Tibial artery (tissue), 4 donors: ENCODE data around the gene CCDC117.

Source experiments
- DNase-seq, 2 donors: peaks; one replicate each; pipeline ENCODE4 v3.0.0-alpha.2; 2019
- H3K27ac ChIP-seq, 2 donors: fragments of 200-600 bp; sonication (generic) in 1 of 2; 1 replicate in 1 of 2; 2 replicates in 1 of 2; pipeline ENCODE4 v1.5.1; 2018 to 2019; ENCODE audit warnings: mild to moderate bottlenecking in 1 of 2
- H3K27me3 ChIP-seq, 2 donors: fragments of 200-600 bp; sonication (generic) in 1 of 2; one replicate each; pipeline versions ENCODE4 v1.5.1 to v1.6.0; 2016 to 2019
- H3K36me3 ChIP-seq, 3 donors: fragments of 200-600 bp; sonication (generic) in 2 of 3; one replicate each; pipeline ENCODE4 v1.5.1; 2016 to 2019; ENCODE audit warnings: mild to moderate bottlenecking in 2 of 3
- H3K4me1 ChIP-seq, 4 donors: fragments of 200-600 bp; sonication (generic) in 2 of 4; 1 replicate in 3 of 4; 2 replicates in 1 of 4; pipeline ENCODE4 v1.5.1; 2016 to 2019
- H3K4me3 ChIP-seq, 2 donors: fragments of 200-600 bp; sonication (generic) in 1 of 2; 1 replicate in 1 of 2; 2 replicates in 1 of 2; pipeline ENCODE4 v1.5.1; 2018 to 2019; ENCODE audit warnings: mild to moderate bottlenecking in 2 of 2
- H3K9me3 ChIP-seq, 3 donors: fragments of 200-600 bp; sonication (generic) in 1 of 3; one replicate each; pipeline ENCODE4 v1.5.1; 2016 to 2019
- intact Hi-C: fragments of 100-400 bp; cut with DNase I; formaldehyde crosslinking; loops from one replicate; pipeline ENCODE4 v1.15.0; 2023; ENCODE audit warnings: low total_unique reads
- TF ChIP-seq, protein P1 (sequence below), 2 experiments: fragments of 200-600 bp in 1 of 2; fragments of 450-650 bp in 1 of 2; IDR thresholded peaks; one replicate each; pipeline ENCODE4 v1.5.1; 2017 to 2019; ENCODE audit warnings: antibody characterized with exemption in 2 of 2, mild to moderate bottlenecking in 1 of 2, moderate library complexity in 1 of 2

The CCDC117 gene

DNA sequence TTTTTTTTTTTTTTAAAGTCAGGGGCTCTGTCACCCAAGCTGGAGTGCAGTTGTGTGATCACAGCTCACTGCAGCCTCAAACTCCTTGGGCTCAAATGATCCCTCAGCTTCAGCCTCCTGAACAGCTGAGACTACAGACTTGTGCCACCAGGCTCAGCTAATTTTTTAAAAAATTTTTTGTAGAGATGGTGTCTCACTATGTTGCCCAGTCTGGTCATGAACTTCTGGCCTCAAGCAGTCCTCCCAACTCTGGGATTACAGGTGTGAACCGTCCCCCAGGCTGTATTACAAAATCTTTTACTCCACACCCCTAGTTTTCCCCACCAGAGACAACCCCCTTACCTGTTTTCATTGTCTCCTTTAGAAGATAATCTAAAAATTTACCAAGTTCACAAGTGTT is 1.9 kb downstream of the CCDC117 start:
- intact Hi-C loops, result no loop called here
- TF ChIP-seq, protein P1, sequence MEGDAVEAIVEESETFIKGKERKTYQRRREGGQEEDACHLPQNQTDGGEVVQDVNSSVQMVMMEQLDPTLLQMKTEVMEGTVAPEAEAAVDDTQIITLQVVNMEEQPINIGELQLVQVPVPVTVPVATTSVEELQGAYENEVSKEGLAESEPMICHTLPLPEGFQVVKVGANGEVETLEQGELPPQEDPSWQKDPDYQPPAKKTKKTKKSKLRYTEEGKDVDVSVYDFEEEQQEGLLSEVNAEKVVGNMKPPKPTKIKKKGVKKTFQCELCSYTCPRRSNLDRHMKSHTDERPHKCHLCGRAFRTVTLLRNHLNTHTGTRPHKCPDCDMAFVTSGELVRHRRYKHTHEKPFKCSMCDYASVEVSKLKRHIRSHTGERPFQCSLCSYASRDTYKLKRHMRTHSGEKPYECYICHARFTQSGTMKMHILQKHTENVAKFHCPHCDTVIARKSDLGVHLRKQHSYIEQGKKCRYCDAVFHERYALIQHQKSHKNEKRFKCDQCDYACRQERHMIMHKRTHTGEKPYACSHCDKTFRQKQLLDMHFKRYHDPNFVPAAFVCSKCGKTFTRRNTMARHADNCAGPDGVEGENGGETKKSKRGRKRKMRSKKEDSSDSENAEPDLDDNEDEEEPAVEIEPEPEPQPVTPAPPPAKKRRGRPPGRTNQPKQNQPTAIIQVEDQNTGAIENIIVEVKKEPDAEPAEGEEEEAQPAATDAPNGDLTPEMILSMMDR (IDR thresholded peaks at IDR 0.05), result no peak
- Histone ChIP-seq H3K4me1 (peaks cover 0 to 41% (median 26%) of the 10 kb centered on the region in 4 donors), H3K4me3 (no peak overlapping the region), H3K9me3 (no peaks in the 10 kb centered on the region), H3K27ac (peak overlapping the region in 1 of 2 donors; percentile 96), H3K27me3 (no peaks in the 10 kb centered on the region), H3K36me3 (peaks cover 7 to 32% (median 22%) of the 10 kb centered on the region in 3 donors)
- no peak for DNase-seq

- no peak for DNase-seq
- Histone ChIP-seq H3K4me3 (no peak overlapping the region), H3K27ac (no peak overlapping the region), H3K4me1 (peaks cover 0 to 38% (median 13%) of the 10 kb centered on the region in 4 donors), H3K9me3 (no peaks in the 10 kb centered on the region), H3K27me3 (no peaks in the 10 kb centered on the region), H3K36me3 (peaks cover 37 to 70% (median 50%) of the 10 kb centered on the region in 3 donors)
- intact Hi-C loops, result no loop called here
- TF ChIP-seq, protein P1 (IDR thresholded peaks at IDR 0.05), result no peak
Observed at GRCh38 chr22:28779833-28780232, 7.3 kb downstream of the CCDC117 start.

GRCh38 chr22:28780296-28780695 is 7.8 kb downstream of the CCDC117 start:
- intact Hi-C loops, result no loop called here
- no peaks in the 10 kb centered on the region for H3K9me3 ChIP-seq
- H3K4me3 ChIP-seq, result no peak overlapping the region
- no peak overlapping the region for H3K27ac ChIP-seq
- peaks cover 42 to 73% (median 51%) of the 10 kb centered on the region in 3 donors for H3K36me3 ChIP-seq
- peaks cover 0 to 34% (median 9%) of the 10 kb centered on the region in 4 donors for H3K4me1 ChIP-seq
- TF ChIP-seq, protein P1 (IDR thresholded peaks at IDR 0.05), result no peak
- no peaks in the 10 kb centered on the region for H3K27me3 ChIP-seq
- no peak for DNase-seq

GRCh38 chr22:28783786-28784671 is 11.5 kb downstream of the CCDC117 start:
- no peaks in the 10 kb centered on the region for H3K9me3 ChIP-seq
- TF ChIP-seq, protein P1 (IDR thresholded peaks at IDR 0.05), result no peak
- H3K4me3 ChIP-seq, result no peak overlapping the region
- no peaks in the 10 kb centered on the region for H3K27me3 ChIP-seq
- no peak for DNase-seq
- no peak overlapping the region for H3K27ac ChIP-seq
- intact Hi-C loops, result no loop called here
- peaks cover 0 to 15% (median under 1%) of the 10 kb centered on the region in 4 donors for H3K4me1 ChIP-seq
- peaks cover 49 to 78% (median 63%) of the 10 kb centered on the region in 3 donors for H3K36me3 ChIP-seq

- TF ChIP-seq, protein P1 (IDR thresholded peaks at IDR 0.05), result no peak
- DNase-seq, result no peak
- Histone ChIP-seq H3K4me3 (no peak overlapping the region), H3K27ac (no peak overlapping the region), H3K9me3 (no peaks in the 10 kb centered on the region), H3K4me1 (no peaks in the 10 kb centered on the region), H3K27me3 (no peaks in the 10 kb centered on the region), H3K36me3 (peaks cover 29 to 74% (median 51%) of the 10 kb centered on the region in 3 donors)
- intact Hi-C loops, result no loop called here
Observed at GRCh38 chr22:28788601-28789000, 16.1 kb downstream of the CCDC117 start.
